Raji (cell line): ENCODE measurements around the gene EDDM13.

Source experiments
- POLR2A ChIP-seq: IDR thresholded peaks from 2 replicates; pipeline ENCODE4 v1.6.1; 2011; ENCODE audit warnings: low read depth, low read length, control low read depth; ENCODE audit not compliant: insufficient read depth

EDDM13 gene, protein sequence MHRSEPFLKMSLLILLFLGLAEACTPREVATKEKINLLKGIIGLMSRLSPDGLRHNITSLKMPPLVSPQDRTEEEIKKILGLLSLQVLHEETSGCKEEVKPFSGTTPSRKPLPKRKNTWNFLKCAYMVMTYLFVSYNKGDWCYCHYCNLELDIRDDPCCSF

DNA sequence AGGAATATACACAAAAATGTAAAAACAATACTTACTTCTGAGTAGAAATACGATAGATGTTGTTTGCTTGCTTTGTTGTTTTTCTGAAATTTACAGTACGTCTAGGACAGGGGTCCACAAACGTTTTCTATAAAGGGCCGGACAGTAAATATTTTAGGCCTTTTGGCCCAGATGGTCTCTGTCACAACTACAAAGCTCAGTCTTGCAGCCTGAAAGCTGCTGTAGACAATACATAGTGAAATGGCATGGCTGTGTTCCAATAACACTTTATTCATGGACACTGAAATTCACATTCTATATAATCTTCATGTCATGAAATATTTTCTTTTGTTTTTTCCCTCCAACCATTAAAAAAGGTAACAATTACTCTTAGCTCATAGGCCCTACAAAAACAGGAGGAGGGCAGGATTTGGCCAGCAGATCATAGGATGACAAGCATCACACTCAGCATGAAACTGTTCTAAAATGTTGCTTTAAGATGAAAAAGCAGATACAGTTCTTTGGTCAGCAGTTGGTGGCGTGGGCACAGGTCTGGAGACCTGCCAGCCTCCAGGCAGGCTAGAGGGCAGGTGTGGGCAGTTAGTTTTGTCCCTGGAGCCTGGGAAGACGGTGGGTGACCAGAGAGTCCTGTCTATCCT is at the start of gene EDDM13:
TSS of gene EDDM13 (plus strand) at position 588 of the 638 bp plus-strand sequence. CDS start 87 bp downstream, outside the sequence.
- no peak for TF ChIP-seq POLR2A

DNA sequence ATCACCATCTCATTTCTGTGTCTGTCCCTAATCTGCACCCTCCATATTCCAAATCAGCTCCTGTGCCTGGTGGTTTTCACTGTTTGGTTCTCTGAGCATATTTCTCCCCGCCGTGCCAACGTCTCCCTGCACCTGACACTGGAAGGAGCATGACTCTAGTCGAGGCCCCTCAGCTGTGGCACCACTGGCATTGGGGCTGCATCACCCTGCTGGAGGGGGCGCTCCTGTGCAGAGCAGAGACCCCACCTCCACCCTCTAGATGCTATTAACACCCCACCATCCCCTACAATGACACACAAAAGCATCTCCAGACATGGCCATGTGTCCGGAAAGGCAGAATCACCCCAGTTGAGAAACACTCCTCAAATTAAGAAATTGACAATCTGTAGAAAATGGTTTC is 49.6 kb upstream of the EDDM13 start:
- TF ChIP-seq POLR2A = no peak

DNA sequence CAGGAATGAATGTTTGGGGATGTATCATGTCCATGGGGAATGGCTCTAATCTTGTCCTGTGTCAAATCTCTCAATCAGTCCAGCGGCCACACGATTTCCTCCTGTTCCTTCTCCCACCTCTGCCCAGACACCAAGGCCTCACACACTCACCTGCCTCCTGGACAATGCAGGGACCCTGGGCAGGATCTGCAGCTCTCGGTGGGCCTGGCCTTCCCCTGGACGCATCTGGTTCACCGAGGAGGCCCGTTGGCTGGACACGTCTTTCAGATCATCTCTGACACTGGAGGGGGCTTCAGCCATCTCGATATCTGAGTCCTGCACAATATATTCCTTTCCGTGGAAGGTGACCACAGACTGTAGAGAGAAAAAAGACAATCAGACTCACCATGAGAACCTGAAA is 49.1 kb upstream of the EDDM13 start:
- no peak for TF ChIP-seq POLR2A

DNA sequence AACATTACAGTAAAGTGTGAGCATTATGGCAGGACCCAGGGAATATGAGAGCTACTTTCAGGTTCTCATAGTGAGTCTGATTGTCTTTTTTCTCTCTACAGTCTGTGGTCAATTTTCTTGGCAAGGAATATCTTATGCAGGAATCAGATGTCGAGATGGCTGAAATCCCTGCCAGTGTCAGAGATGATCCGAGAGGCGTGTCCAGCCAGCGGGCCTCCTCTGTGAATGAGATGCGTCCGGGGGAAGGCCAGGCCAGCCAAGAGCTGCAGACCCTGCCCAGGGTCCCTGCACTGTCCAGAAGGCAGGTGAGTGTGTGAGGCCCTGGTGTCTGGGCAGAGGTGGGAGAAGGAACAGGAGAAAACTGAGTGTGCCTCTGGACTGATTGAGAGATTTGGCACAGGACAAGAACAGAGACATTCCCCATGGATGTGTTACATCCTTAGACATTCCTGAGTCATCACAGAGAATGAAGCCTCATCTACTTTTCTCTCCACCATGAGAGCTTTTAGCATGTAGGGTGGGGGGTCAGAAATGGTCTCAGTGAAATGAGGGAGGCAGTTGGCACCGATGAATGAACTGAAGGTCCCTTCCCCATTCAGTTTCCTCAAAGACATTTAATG is 27.3 kb upstream of the EDDM13 start:
- no peak for TF ChIP-seq POLR2A

DNA sequence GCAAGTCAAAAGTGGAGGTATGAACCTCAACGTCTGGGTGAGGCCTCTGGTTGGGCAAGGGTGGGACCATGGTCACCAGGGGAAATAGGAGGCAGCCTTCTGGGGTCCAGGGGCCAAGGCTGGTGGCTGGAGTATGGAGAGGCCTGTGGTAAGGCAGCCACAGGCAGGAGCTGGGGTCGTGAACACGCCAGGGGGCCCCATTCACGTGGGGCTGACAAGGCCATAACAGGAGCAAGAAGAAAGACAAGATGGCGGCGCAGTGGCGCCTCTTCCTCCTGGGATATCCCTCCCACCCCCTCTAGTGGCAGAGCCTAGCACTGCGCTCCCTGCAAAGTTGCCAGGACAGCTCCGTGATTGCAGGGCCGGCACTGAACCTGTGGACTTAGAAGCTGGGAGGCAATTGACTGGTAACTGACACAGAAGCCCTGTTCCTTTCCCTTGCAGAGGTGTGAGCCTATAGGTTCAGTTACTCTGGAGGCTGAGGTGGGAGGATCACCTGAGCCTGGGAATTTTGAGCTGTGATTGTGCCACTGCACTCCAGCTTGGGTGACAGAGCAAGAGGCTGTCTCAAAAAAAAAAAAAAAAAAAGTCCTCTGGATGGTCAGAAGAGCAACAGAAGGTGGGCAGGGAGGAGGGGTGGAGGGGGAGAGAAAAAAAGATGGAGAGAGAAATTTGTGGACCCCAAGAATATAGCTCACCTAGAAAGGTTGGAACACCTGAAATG is 19.7 kb upstream of the EDDM13 start:
- no peak for TF ChIP-seq POLR2A

DNA sequence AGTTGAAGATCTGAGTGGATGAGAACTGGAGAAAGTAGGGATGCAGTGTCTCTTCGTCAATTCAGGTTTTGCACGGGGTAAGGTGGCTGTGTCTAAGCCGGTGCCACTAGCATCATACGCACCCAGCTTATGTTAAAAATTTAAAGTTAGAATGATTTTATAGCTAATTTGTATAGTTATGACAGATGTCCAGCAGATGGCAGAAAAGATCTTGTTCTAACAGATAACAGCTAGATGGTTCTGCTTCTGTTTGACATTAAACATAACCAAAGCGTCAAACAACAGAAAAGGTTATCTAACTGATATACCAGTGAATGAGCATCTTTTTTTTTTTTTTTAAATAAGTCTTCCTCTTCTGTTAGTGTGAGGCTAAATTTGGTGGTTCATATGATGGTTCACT is 18.8 kb upstream of the EDDM13 start:
- no peak for TF ChIP-seq POLR2A

DNA sequence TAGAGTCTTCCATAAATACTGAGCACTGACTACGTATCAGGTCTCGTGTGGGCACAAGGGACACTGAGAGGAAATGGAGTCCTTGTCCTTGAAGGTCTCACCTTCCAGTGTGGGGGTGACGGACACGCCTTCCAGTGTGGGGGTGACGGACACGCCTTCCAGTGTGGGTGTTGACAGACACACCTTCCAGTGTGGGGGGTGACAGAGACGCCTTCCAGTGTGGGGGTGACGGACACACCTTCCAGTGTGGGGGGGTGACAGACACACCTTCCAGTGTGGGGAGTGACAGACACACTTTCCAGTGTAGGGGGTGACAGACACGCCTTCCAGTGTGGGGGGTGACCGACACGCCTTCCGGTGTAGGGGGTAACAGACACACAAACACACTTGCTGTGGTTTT is 14.3 kb upstream of the EDDM13 start:
- TF ChIP-seq POLR2A = no peak

DNA sequence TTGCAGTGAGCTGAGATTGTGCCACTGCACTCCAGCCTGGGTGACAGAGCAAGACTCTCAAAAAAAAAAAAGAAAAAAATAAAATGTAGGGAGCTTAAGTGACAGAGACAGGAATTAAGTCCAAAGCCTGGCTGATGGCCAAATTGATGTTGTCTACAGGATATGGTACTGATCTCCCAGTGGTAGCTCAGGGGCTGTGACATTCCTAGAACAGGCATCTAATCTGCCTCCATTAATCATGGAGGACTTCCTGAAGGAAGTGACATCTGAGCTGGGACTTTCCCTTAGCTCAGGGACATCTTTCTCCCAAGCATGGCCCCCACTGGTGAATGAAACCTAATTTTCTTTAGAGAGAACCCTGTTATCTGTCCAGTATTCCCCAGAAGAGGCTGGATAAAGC is 11.4 kb upstream of the EDDM13 start:
- no peak for TF ChIP-seq POLR2A

DNA sequence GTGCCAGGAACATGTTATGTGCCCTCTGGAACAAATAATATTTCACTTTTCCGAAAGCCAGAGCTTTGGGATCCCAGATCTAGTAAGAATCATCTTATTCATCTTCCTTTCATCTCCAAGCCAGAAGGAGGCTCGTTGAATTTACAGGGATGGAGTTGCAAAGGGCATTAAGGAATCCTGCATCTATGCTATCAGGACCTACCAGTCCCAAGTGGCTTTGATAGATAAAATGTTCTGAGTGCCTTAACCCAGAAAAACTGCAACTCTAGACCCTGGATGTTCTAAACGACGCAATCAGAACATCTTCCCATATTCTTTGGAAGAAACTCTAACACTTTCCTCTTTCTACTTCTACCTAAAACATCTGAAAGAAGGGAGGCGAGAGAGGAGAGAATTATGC is 9.2 kb upstream of the EDDM13 start:
- no peak for TF ChIP-seq POLR2A

DNA sequence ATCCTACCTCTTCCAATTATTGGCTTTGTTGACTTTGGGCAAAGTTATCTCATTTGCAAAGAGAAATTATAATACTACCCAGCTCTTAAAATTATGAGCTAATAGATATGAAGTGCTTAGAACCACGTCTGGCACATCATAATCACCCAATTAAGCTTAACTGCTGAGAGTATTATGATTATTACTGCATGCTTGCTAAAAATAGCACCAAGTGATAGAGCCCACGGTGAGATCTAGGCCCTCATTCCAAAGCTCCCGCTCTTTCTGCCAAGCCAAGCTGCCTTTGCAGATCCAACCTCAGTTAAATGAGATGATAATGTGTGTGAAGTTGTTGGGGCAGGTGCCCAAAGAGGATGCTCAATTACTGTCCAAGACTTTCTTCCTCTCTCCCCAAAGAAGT is 6.5 kb upstream of the EDDM13 start:
- no peak for TF ChIP-seq POLR2A

DNA sequence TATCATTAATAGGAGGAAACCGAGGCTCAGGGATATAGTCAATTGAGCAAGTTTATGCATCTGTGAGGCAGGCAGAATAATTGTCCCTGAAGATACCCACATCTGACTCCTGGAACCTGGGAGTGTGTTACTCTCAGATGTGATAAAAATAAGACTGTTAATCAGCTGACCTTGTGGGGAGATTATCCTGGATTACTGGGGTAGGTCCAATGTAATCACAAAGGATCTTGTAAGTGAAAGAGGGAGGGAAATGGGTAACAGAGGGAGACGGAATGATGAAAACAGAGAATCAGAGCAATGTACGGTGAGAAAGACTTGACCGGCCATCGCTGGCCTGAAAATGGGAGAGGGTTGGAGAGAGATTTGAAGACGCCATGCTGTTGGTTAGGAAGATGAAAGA is 3.2 kb upstream of the EDDM13 start:
- TF ChIP-seq POLR2A = no peak

DNA sequence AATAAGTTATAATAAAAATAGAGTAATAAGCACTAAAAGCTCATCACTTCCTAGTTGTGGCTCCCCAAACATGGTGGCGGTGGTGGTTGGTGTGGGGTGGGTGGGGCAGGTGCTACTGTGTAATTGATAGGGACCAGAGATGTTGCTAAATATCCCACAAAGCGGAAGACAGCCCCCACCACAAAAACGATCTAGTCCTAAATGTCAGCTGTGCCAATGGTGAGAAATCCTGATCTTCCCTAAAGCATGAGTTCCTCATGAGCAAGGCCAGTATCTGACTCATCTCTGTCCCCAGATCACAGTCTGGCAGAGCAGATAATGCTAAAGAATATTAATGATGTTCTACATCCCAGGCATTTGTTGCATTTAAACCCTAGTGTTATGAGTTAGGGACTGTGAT is 1.9 kb upstream of the EDDM13 start:
- no peak for TF ChIP-seq POLR2A

DNA sequence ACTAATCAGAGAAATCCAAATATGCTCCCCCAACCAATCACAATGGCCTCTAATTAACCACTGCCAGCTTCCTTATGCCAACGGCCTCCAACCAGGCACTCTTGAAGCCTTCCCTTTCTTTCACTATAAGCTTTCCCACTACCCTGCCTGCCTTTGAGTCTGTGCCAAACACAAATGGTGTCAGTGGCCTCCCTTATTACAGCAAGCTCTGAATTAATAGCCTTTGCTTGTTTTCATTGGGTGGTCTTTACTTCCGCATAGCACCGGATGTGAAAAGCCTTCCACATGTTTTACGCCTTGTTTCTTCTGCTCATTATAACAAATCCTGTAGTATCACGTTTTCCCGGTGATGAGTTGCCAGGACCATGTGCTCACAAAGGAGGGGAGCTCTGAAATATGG is 1.4 kb upstream of the EDDM13 start:
- no peak for TF ChIP-seq POLR2A

DNA sequence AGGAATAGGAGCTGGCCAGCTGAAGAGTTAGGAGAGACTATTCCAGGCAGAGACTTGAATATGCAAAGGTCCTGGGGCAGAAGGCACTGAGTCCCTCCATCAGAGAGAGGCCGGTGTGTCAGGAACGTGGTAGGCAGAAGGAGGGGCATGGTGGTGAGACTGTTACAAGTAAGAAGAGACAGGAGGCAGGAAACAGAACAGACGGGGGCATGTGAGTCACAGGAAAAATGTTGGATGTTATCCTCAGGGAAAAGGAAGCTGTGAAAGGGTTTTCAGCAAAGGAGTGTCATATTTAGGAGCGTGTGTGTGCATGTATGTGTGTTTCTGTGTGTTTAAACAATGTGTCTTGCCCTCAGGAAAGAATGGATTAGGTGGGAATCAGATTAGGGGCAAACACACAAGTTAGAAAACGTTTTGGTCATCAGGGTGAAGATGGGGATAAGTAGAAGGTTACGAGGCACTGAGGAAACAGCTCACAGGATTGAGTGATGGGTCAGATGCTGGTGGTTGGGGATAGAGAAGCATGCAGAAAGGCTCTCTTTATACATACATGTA is 1.1 kb downstream of the EDDM13 start:
- TF ChIP-seq POLR2A = no peak

DNA sequence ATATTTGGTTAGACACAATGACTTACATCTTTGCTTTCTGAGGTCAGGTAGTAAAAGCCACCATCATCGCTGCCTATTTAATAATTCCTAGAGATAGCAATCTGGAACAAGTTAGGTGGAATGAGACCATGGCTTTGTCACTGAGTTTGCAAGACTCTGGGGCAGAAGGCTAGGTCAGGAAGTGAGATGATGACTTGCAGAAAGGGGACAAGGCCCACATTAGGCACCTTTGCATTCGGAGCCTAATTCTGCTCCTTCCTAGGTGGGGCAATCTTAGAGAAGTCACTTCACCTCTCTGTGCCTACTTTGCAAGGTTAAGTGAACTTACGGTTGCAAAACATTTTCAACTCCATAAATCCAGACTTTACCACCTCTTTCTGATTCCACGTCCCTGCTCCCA is 10.3 kb downstream of the EDDM13 start:
- TF ChIP-seq POLR2A = no peak

DNA sequence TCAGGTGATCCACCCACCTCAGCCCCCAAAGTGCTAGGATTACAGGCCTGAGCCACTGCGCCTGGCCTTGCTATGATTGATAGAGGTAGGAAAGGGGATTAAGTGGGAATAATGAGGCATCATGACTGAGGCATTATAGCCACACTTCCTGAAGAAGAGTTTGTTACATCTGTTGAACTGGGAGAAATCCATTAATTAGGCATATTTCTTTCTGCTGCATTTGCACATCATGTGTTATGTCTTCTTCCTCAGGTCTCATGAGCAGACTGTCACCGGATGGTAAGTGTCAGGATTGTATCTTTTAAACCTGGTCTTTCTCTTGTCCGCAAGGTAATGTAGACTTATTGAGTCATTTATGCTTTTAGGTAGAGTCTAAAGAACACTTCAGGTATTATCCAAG is 12.2 kb downstream of the EDDM13 start:
- no peak for TF ChIP-seq POLR2A
